Stimulated activated CD8-positive, alpha-beta memory T cell treated with anti-CD3 and anti-CD28 coated beads, Interleukin-15, amount 100 ng/mL, for 24 hours (primary cell): ENCODE results near the gene ZNF281.
"Not testable (repeated sequence)": the region's sequence is repeated elsewhere in the genome, so short reads cannot be mapped to it uniquely, and the experiment has no call there.

Experiments used
- DNase-seq: peaks from one replicate; pipeline ENCODE4 v3.0.0-alpha.2; 2020; ENCODE audit warnings: low read depth

Gene ZNF281

GRCh38 chr1:200364091-200364759 lies 45.6 kb downstream of the ZNF281 start:
- no peak for DNase-seq

GRCh38 chr1:200363264-200363933 lies 46.4 kb downstream of the ZNF281 start:
- no peak for DNase-seq

- no peak for DNase-seq
Measured at GRCh38 chr1:200362421-200362820, 47.4 kb downstream of the ZNF281 start.

- no peak for DNase-seq
Measured at GRCh38 chr1:200359610-200360163, 50.1 kb downstream of the ZNF281 start.

- DNase-seq = not testable (repeated sequence)
Measured at GRCh38 chr1:200357925-200358324, 51.9 kb downstream of the ZNF281 start.

- no peak for DNase-seq
Measured at GRCh38 chr1:200355801-200356200, 54.0 kb downstream of the ZNF281 start.
